ENCODE data around the gene SDK1. TPM values are rescaled to one million over a fixed set of nuclear protein-coding genes. Genes with fewer than 3 reads are reported as not detected.

The SDK1 gene
- total and polyA plus RNA-seq, 2 of the 8 experiments (the other 6 are each of a cell fraction or from before 2014, with no cell fraction given) = 3.3 to 7.2 TPM

GRCh38 chr7:3655635-3656034 is 354.6 kb downstream of the SDK1 start:
- no peaks in the 10 kb centered on the region for H3K36me3 ChIP-seq (ENCODE audit: control insufficient read depth in 2 of 4, insufficient read depth in 4 of 4, low read length in 3 of 4)
- H3K79me2 ChIP-seq (ENCODE audit: control insufficient read depth in 1 of 2, insufficient read depth in 2 of 2, low read length in 2 of 2) = no peaks in the 10 kb centered on the region; a peak in 1 of 4 replicates
- H3K27ac ChIP-seq (ENCODE audit: low read depth, low read length) = no peak overlapping the region
- H2BK15ac ChIP-seq (ENCODE audit: low read length) = no peak overlapping the region
- no peaks in the 10 kb centered on the region for H4K20me1 ChIP-seq (replicated peaks in 1 of 2; ENCODE audit: control insufficient read depth in 1 of 2, insufficient read depth in 2 of 2, low read length in 2 of 2)
- H2BK12ac ChIP-seq (ENCODE audit: low read depth, low read length) = no peak overlapping the region
- H3K4me2 ChIP-seq (ENCODE audit: insufficient read depth in 1 of 2, low read depth in 2 of 2, low read length in 2 of 2) = no peak overlapping the region
- no peak overlapping the region for H2AFZ ChIP-seq (ENCODE audit: low read length)
- POLR2A ChIA-PET (ENCODE audit: partially characterized antibody) = no interaction called here
- no peak overlapping the region for H3K4ac ChIP-seq (replicated peaks; ENCODE audit: insufficient read length, low read depth, low read length)
- no peaks in the 10 kb centered on the region for H3K79me1 ChIP-seq (ENCODE audit: low read depth, low read length)
- no peak overlapping the region for H3K9ac ChIP-seq (replicated peaks in 1 of 4; ENCODE audit: extremely low read depth in 1 of 4, low read depth in 3 of 4, low read length in 3 of 4)
- no peaks in the 10 kb centered on the region for H3K9me3 ChIP-seq (ENCODE audit: insufficient read depth in 2 of 2, low read depth in 1 of 2, low read length in 1 of 2)
- H3K18ac ChIP-seq (ENCODE audit: extremely low read depth, low read length) = no peak overlapping the region
- TF ChIP-seq MAFK (IDR thresholded peaks at IDR 0.05; ENCODE audit: low read depth, low read length) = no peak
- no peak for TF ChIP-seq SUZ12 (IDR thresholded peaks at IDR 0.05; ENCODE audit: low read length)
- no peak for TF ChIP-seq FOSL1 (IDR thresholded peaks at IDR 0.05; ENCODE audit: insufficient read depth, low read depth, low read length)
- no peak for TF ChIP-seq MAX (IDR thresholded peaks at IDR 0.05)
- TF ChIP-seq SP2 (IDR thresholded peaks at IDR 0.05; ENCODE audit: low read length) = no peak
- no peak for TF ChIP-seq CTBP2 (IDR thresholded peaks at IDR 0.05; ENCODE audit: borderline replicate concordance, insufficient read depth, insufficient read length, low read length)
- no peaks in the 10 kb centered on the region for H3K23me2 ChIP-seq (ENCODE audit: low read depth, low read length)
- CTCF ChIA-PET (ENCODE audit: partially characterized antibody) = interaction anchor here (0.8 kb wide), 1 partner anchor 241 kb away, joined by 3 read pairs; no protein-coding TSS in a partner anchor
- no peak for DNase-seq (ENCODE audit: low read depth in 1 of 2, low spot score in 2 of 2)
- no peaks in the 10 kb centered on the region; a peak in 1 of 7 replicates for H3K27me3 ChIP-seq (replicated peaks in 1 of 4; ENCODE audit: control insufficient read depth in 3 of 4, extremely low read depth in 1 of 4, insufficient read depth in 3 of 4, low read length in 3 of 4)
- no peak overlapping the region for H3K14ac ChIP-seq (ENCODE audit: insufficient read length)
- H3K23ac ChIP-seq (ENCODE audit: insufficient read length) = no peak overlapping the region
- WGBS, 2 experiments (ENCODE audit: extremely low coverage in 1 of 2, insufficient coverage in 1 of 2, insufficient read length in 1 of 2, insufficient replicate concordance in 2 of 2, low coverage in 1 of 2, low lambda C conversion rate in 2 of 2, missing lambda C conversion rate in 1 of 2) = 92% methylated on average over 7 of the region's 7 CpGs; no CpG with 5 or more reads in 1 of the 2 experiments
- H2BK120ac ChIP-seq (replicated peaks; ENCODE audit: low read depth, low read length) = no peak overlapping the region
- H2BK5ac ChIP-seq (ENCODE audit: low read depth, low read length) = no peak overlapping the region
- FAIRE-seq = no peak
- no peak overlapping the region for H3K56ac ChIP-seq (replicated peaks; ENCODE audit: insufficient read length, low read depth, low read length)
- H2BK20ac ChIP-seq (ENCODE audit: low read length) = no peak overlapping the region
- H3K4me1 ChIP-seq (replicated peaks in 1 of 4; ENCODE audit: control insufficient read depth in 3 of 4, insufficient read depth in 4 of 4, low read length in 3 of 4) = no peaks in the 10 kb centered on the region
- no peak overlapping the region for H4K8ac ChIP-seq (ENCODE audit: extremely low read depth, insufficient read depth, low read length)
- no peak overlapping the region for H3K4me3 ChIP-seq (ENCODE audit: extremely low read depth in 1 of 4, insufficient read depth in 2 of 4, low read depth in 3 of 4, low read length in 4 of 4)
- H4K5ac ChIP-seq (ENCODE audit: insufficient read length, low read depth, low read length) = no peak overlapping the region
- H2AK5ac ChIP-seq (ENCODE audit: low read depth, low read length) = no peak overlapping the region
- no peak overlapping the region for H4K91ac ChIP-seq (replicated peaks; ENCODE audit: insufficient read length, low read length)
